HG03064 (cell line): ENCODE measurements around the gene ANKS6.

Source experiments
- ATAC-seq: cut with Tn5 transposase; IDR thresholded peaks from one replicate; pipeline ENCODE4 v1.9.1; 2021; ENCODE audit warnings: low read depth; ENCODE audit not compliant: unreplicated experiment

ANKS6 gene

GRCh38 chr9:98818764-98819163 lies 22.4 kb upstream of the ANKS6 start:
- ATAC-seq: no peak

- no peak for ATAC-seq
Observed at GRCh38 chr9:98815391-98815951, 19.1 kb upstream of the ANKS6 start.

- ATAC-seq: no peak
Observed at GRCh38 chr9:98811051-98811650, 14.8 kb upstream of the ANKS6 start.

GRCh38 chr9:98810102-98810842 lies 13.9 kb upstream of the ANKS6 start:
- no peak for ATAC-seq

- ATAC-seq: no peak
Observed at GRCh38 chr9:98809311-98810101, 13.2 kb upstream of the ANKS6 start.

- no peak for ATAC-seq
Observed at GRCh38 chr9:98808875-98809274, 12.5 kb upstream of the ANKS6 start.

GRCh38 chr9:98808411-98808815 lies 12.1 kb upstream of the ANKS6 start:
- ATAC-seq: no peak

- ATAC-seq: peak; percentile 22
Observed at GRCh38 chr9:98807814-98808195, 11.4 kb upstream of the ANKS6 start.

- ATAC-seq: peak; percentile 63
Observed at GRCh38 chr9:98807070-98807813, 10.9 kb upstream of the ANKS6 start, which contains the start of gene GALNT12. Gene GALNT12, plus strand, starts transcription at chr9:98807670. Its CDS starts 29 bp downstream, at chr9:98807699.

GRCh38 chr9:98806394-98807035 lies 10.2 kb upstream of the ANKS6 start:
- ATAC-seq: no peak

- no peak for ATAC-seq
Observed at GRCh38 chr9:98805506-98806272, 9.3 kb upstream of the ANKS6 start.

- ATAC-seq: no peak
Observed at GRCh38 chr9:98804083-98804482, 7.7 kb upstream of the ANKS6 start.

GRCh38 chr9:98801969-98802371 lies 5.6 kb upstream of the ANKS6 start:
- ATAC-seq: no peak

- ATAC-seq: no peak
Observed at GRCh38 chr9:98801561-98801960, 5.2 kb upstream of the ANKS6 start.

- no peak for ATAC-seq
Observed at GRCh38 chr9:98798254-98798653, 1.9 kb upstream of the ANKS6 start.

GRCh38 chr9:98797491-98797890 lies 1.1 kb upstream of the ANKS6 start:
- ATAC-seq: no peak

- ATAC-seq: peak; percentile 39
Observed at GRCh38 chr9:98795970-98796363, 388 bp downstream of the ANKS6 start.

GRCh38 chr9:98795295-98795955 lies 930 bp downstream of the ANKS6 start:
- ATAC-seq: no peak

- no peak for ATAC-seq
Observed at GRCh38 chr9:98794802-98795201, 1.6 kb downstream of the ANKS6 start.
